HG02623 (cell line): ENCODE data around the gene SRSF8.
"Not testable (repeated sequence)": the region's sequence is repeated elsewhere in the genome, so short reads cannot be mapped to it uniquely, and the experiment has no call there.

ENCODE experiments used
- ATAC-seq: cut with Tn5 transposase; IDR thresholded peaks from one replicate; pipeline ENCODE4 v1.9.1; 2021; ENCODE audit warnings: moderate library complexity; ENCODE audit not compliant: unreplicated experiment

Gene SRSF8

DNA sequence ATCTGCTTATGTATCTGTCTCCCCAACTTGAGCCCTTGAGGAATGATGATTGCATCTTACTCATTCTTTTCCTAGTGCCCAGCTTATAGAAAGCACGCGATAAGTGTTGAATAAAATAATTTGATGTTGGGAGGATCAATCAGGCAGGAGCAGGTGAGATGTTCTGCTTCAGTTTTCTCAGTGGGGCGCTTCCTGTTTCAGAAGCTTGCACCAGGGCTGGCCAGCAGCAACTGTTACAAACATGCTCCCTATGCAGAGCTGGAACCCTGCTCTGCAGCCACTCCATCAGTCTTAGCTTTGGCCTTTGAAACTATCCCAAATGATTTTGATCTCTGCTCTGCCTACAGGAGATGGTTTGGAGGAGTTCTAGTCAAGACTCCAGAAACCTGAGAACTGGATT is 26.8 kb downstream of the SRSF8 start:
- no peak for ATAC-seq

DNA sequence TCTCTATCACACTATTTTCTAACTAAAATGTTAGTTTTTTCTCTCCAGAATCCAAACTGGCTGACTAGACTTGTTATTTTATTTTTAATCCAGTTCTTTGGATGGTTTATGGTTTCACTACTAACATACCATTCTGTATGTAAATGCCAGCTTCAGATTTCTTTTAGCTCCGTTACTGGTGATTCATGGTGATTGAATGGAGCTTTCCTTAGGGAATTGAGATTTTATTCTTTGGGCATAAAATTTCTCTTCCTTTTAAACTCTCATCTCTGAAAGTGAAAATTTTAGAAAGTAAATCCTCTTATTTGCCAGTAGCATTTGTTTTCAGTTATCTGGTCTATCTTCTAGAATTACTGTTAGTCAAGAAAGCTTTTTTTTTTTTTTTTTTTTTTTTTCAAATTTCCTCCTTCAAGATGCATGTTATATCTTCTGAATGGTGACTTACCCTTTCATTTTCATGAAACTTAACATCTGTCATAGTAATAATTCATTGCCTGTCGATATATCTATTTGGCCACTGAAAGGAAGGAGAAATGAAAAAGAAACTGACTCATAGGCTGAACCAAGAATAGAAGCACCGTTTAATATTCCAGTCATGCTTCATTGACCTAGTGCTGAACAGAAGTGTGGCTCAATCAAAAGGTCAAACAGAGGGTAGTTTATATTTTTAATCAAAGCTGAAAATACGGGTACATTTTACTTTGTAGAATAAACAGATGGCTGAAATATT is 29.3 kb downstream of the SRSF8 start:
- ATAC-seq = peak; percentile 82

DNA sequence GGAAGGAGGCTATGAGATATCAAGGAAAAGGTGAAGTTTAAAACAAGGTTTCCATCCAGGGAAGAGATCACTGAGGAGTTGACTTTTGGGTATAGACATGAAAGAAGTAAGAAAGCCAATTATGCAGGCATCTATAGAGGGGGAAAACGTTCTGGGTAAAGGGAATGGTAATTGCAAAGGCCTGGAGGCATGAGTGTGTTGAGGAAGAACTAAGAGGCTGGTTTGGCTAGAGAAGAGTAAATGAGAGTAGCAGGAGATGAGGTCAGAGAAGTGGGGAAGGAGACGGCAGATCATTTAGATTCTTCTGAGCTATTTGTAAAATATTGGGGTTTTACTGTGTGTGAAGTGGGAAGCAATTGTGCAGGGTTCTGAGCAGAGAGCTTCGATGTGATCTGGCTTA is 30.5 kb downstream of the SRSF8 start:
- no peak for ATAC-seq

DNA sequence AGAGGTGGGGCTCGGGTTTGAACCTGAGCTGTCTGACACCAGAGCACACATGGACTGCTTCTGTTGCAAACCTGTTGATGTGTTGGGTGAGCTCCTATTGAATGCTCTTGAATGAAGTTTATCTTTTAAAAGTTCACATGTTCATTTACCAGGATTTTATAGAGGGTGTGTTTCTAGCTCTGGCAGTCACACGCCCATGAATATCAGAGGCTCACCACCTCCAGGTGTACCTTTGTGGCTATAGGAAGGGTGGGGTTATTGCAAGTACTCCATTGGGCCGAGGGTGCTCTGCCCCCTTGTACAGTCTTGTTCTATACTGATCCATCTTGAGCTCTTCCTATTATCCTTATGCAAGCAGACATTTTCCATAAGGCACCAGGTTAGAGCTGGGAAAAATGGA is 32.1 kb downstream of the SRSF8 start:
- ATAC-seq = no peak

DNA sequence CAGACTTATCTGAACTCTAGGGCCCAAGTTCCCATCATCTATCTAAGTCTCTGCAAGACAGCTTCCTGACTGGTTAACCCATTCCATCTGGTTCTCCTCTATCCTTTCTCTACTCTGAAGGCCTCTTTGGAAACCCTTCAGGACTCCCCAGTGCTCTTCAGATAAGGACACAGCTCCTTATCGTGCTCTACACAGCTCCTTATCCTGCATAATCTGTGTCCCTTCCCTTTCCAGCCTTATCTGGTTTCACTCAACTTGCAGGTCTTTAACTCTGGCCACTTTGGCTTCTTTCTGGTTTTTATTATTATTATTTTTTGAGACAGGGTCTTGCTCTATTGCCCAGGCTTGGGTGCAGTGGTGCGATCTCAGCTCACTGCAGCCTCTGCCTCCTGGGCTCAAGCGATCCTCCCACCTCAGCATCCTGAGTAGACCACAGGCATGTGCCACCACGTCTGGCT is 33.5 kb downstream of the SRSF8 start:
- no peak for ATAC-seq

DNA sequence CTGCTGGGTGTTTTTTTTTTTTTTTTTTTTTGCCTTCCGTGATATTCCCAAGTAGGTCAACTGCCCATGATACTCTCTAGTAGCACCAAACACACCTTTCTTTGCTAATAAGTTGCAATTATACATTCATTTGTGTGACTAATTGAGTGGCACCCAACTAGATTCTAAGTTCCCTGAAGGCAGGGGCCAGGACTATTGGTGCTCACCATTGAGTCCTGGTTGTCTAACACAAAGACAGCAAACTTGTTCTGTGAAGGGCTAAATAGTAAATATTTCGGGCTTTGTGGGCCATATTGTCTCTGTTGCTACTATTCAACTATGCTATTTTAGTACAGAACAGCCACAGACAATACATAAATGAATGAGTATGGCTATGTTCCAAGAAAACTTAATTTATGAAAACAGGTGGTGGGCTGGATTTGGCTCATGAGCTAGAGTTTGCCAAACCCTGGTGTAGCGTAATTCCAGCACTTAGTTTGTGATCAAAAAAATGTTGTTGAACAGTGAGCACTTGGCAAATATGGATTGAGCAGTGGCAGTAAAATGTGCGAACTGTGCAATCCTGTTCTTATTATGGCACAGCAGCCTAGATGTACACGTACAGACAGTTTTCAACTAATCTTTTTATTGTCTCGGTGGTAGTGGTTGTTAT is 34.3 kb downstream of the SRSF8 start:
- no peak for ATAC-seq

DNA sequence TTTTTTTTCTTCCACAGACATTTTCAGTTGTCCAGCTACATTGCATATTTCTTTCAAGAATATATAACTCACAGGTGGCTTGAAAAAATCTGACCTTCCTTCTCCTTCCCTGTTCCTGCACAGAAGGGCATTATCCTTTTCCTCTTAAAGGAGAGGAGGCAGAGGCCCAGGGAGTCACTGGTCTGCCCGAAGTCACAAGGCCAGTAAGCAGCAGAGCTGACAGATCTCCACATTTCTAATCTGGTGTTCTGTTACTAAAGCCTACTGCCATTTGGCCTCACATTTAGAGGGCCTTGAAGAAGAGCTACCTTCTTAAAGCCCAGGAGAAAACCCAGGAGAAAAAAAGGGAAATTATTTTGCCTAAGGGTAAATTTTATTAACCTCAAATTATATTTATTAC is 35.2 kb downstream of the SRSF8 start:
- ATAC-seq = no peak

DNA sequence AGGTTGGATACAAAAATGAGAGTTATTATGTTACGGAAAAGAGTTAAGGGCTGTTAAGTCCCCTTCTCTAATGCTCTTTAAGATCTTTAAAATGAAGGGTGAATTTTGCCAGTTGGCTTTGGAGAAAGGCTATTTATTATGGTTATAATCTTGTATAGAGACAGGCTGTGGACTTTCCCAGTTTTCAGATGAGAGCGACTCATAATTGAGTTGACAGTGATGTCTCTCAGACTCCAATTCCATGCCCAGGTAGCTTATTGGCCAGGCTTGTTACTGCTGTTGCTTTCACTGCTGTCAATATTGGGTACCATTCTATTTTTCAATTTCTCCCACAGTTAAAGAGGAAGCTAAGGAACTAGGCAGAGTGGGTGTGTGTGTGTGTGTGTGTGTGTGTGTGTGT is 36.0 kb downstream of the SRSF8 start:
- no peak for ATAC-seq

DNA sequence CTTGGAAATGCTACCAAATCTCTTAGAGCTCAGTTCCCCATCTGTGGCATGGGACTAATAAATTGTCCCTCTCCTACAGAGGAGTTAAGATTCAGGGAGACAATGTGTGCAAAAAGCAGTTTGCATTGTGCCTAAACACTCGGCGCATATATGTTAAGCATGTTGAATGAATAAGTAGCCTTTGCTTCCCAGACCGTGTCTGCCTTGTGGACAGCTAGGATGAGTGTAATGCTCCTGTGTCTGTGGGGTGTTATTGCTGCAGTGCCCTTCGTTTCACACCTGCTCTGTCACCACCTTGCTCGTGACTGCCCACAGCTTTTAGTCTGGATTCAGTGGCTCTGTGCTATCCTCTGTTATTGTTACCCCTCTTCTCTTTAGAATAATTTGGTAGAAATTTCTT is 37.0 kb downstream of the SRSF8 start:
- ATAC-seq = no peak

DNA sequence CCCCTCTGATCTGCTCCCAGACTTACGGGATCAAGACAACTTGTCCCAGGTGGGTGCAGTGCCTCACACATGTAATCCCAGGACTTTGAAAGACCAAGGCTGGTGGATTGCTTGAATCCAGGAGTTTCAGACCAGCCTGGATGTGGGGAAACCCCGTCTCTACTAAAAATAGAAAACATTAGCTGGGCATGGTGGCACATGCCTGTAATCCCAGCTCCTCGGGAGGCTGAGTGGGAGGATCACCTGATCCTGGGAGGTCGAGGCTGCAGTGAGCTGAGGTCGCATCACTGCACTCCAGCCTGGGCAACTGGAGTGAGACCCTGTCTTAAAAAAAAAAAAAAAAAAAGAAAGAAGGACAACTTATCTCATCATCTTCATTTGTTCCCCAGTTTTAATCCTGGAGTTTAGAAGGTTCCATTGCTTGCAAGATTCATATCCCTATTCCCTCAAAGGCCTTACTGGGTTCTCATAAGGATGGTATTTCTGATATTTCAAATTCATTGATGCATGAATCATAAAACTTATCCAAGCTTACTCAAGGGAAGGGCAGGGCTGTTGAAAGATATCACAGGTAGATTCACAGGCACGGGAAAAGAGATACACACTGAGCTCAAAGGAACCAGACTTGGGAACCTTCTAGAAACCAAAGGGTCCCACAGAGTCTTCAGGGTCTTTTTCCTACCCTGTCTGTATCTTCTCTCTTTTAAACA is 37.6 kb downstream of the SRSF8 start:
- no peak for ATAC-seq

DNA sequence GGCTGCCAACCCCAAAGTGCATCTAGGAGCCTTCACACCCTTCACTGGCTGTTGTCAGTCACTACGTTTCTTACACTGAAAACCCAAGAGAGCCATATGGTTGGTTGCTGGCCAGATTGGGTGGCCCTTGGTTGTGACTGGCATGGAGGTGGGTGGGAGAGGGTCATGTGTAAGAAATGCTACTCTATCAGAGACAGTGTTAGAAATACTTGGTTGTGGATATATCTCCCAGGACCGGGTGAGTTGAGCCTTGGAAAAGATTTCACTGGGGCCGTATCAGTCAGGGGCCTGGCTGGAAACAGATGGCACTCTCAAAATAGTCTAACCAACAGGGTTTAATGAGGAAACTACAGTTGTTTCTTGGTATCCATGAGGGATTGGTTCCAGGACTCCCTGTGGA is 38.1 kb downstream of the SRSF8 start:
- no peak for ATAC-seq

DNA sequence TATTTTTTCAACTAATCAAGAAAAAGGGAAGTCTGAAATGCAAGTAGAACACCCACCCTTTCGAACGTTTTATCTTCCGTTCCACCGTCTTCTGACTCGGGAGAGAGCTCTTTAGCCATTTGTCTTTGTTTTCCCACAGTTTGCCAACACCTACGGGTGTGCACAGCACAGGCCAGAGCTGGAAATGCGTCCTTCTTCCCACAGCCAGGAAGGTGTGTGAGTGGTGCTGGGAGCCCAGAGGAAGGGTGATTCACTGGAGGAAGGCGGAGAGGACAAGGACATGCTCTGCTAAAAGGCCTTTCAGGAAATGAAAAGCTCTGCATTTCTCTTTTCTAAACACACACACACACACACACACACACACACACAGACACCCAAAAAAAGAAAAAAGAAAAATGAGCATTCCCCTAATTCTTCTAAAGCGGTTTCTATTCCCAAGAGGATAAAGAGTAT is 41.5 kb downstream of the SRSF8 start:
- ATAC-seq = no peak

DNA sequence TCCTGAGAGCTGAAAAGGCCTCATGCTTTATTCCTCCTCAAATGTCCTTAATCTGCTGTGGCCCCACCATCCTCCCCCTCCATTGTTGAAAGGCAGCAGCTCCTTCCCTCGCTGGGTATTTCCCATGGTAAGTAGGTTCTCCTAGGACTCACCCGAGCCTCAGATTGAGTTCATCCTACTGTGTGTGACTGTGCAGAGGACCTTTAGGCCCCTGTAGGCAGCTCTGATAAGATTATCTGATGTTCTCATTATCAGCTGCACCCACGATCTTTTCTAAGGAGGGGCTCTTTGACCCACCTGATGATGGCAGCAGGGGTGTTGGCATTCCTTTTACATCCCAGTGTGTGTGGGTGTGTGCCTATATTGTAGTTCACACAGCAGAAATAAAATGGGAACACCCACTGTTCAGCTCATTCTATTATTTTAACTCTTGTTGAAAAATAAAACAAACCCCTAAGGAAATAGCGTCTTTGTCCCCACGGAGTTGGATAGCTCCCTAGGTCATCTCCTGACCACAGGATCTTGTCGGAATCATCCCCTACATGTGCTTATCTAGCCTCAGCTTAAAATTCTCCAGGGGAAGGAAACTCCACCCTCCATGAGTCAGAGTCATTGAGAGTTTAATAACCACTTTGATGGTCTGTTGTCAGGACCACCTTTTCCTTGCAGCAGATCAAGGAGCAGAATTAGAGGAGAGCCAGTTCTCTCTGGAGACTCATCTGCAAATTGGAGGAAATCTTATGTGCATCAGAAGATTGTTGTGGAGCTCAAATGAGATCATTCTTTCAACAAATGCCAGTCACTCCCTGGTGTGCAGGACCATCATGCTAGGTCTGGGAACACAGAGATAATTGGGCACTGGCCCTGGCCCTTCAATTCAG is 42.2 kb downstream of the SRSF8 start:
- ATAC-seq = no peak

DNA sequence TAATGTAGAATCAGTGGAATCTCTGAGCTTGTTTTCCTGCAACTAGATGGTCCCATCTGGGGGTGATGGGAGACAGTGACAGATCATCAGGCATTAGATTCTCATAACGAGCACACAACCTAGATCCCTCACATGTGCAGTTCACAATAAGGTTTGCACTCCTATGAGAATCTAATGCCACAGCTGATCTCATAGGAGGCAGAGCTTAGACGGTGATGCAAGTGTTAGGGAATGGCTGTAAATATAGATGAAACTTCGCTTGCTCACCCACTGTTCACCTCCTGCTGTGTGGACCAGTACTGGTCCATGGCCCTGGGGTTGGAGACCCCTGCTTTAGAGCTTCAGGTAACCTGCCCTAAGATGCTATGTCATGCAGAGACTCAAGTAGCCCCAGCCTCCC is 44.8 kb downstream of the SRSF8 start:
- not testable (repeated sequence) for ATAC-seq

DNA sequence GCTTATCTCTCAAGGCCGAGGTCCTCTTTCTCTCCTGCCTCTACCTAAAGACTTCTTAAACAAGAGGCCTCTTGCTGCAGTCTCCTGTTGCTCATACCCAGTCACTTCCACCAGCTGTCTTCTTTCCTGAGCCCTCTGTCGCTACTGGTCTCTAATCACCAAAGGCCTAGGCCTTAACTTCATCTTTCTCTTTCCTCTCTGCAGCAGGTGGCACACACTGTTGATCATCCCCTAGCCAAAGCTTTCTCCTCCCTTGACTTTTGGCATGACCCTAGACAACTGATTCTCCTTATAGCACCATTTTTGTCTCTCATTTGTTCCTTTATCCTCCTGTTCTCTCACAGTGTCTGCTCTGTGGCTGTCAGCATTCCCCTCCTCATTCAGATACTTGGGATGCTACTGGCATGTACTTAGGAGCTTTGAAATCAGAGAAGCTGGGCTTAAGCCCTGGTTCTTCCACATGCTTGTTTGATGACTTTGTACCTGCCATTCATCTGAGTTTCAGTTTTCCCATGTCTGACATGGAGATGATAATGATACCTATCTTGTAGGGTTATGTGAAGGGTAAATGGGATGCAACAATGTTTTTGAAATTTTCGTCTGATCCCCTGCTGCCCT is 45.3 kb downstream of the SRSF8 start:
- no peak for ATAC-seq

DNA sequence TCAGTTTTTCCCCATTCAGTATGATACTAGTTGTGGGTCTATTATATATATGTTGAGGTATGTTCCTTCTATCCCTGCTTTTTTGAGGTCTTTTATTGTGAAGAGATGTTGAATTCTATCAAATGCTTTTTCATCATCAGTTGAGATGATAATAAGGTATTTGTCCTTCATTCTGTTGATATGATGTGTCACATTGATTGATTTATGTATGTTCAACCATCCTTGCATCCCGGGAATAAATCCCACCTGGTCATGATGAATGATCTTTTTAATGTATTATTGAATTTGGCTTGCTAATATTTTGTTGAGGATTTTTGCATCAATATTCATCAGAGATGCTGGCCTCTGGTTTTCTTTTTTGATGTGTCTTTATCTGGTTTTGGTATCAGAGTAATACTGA is 48.9 kb downstream of the SRSF8 start:
- no peak for ATAC-seq

DNA sequence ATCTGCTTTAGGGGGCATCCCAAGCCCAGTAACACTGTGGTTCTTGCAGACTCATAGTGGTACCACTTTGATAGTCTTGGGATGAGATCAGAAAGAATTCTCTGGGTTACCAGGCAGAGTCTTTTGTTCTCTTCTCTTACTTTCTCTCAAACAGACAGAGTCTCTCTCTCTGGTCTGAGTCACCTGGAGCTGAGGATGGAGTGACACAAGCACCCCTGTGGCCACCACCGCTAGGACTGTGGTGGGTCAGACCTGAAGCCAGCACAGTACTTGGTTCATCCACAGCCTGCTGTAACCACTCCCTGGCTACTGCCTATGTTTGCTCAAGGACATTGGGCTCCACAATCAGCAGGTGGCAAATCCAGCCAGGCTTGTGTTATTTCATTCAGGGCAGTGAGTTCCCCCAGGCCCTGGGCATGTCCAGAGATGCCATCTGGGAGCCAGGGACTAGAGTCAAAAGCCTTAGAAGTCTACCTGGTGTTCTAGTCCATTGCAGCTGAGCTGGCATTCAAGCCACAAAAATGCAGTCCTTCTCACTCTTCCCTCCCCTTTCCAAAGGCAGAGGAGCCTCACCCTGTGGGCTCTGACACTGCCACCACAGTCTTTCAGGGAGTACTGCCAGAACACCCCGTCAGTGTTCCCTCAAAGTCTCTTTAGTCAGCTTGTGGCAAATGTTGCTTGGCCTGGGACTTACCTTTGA is 52.8 kb downstream of the SRSF8 start:
- no peak for ATAC-seq
